HG02973 (cell line): ENCODE results near the gene NID1.
"Not testable (repeated sequence)": the region's sequence is repeated elsewhere in the genome, so short reads cannot be mapped to it uniquely, and the experiment has no call there.

Experiments used
- ATAC-seq: cut with Tn5 transposase; IDR thresholded peaks from one replicate; pipeline ENCODE4 v1.9.1; 2021; ENCODE audit warnings: moderate library complexity; ENCODE audit not compliant: unreplicated experiment

Gene NID1

DNA sequence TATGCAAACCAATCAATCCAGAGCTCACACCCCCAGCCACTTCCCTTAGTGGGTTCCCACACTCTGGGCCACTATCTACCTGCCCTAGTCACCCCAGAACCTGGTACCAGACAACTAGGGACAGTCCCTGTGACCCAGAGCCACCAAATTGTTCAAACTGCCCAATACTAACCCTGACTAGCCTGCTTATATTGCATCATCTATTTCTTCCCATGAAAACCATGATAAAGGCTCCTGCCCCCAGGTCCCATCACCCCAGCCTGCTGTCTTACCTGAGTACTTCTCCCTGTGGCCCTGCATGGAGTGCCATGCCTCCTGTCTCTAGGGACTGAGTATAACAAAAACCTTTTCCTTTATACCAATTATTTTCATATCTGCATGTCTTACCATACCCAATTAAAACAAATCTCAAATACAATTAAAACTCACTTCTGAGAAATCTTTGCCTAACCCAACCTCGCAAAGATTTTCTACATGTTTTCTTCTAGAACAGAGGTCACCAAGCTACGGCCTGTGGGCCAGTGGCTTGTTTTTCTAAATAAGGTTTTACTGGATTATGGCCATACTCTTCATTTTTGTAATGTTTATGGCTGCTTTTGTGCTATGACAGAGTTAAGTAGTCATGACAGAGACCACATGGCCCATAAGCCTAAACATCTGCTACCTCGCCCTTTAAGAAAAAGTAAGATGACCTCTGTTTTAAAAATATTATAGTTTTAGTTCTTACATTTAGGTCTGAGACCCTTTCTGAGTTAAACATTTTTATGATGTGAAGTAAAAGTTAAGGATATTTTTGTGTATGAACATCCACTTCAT lies 31.0 kb upstream of the NID1 start:
- ATAC-seq, result no peak

DNA sequence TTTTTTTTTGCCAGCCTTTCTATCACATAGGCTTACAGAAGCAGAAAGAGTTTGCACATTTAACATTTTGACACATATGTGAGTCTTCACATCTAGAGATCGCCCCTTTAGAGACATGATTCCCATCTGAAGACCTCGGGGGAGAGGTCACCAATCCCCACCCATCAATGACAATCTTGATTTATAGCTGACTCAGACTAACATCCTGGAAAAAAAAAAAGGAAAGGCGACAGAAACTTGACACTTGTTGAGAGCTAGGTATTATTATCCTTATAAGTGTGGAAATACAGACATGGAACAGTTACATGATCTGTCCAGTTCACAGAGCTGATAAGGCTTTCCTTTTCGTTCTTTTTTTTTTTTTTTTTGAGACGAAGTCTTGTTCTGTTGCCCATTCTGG lies 28.0 kb upstream of the NID1 start:
- ATAC-seq, result no peak

DNA sequence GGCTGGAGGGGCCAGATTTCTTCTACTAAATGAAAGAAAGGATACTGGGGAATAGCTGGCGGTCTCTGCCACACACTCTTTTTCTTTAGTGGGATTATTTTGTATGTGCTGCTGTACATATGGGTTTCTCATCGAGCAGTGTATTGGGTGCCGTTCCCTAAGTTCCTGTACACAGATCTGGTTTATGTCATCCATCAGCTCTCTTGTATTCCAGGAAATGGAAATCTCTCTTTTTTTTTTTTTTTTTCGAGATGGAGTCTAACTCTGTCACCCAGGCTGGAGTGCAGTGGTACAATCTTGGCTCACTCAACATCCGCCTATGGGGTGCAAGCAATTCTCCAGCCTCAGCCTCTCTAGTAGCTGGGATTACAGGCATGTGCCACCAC lies 27.0 kb upstream of the NID1 start:
- no peak for ATAC-seq

DNA sequence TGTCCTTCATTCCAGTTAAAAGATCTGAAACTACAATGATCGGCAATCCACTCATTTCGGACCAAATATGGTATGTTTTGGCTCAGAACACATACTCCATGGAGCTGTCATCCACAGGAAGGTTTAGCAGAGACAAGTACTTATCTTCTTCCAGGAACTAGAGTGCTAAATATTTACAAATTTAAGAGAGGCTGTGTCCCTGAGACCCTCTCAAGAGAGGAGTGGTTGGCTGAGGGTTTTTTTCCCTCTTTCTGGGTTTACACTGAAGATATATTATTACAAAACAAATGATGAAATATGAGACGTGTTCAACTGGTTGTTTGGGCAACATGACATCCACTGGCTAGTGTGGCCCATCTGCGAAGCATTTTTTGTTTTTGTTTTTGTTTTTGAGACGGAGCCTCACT lies 25.9 kb upstream of the NID1 start:
- ATAC-seq, result no peak

DNA sequence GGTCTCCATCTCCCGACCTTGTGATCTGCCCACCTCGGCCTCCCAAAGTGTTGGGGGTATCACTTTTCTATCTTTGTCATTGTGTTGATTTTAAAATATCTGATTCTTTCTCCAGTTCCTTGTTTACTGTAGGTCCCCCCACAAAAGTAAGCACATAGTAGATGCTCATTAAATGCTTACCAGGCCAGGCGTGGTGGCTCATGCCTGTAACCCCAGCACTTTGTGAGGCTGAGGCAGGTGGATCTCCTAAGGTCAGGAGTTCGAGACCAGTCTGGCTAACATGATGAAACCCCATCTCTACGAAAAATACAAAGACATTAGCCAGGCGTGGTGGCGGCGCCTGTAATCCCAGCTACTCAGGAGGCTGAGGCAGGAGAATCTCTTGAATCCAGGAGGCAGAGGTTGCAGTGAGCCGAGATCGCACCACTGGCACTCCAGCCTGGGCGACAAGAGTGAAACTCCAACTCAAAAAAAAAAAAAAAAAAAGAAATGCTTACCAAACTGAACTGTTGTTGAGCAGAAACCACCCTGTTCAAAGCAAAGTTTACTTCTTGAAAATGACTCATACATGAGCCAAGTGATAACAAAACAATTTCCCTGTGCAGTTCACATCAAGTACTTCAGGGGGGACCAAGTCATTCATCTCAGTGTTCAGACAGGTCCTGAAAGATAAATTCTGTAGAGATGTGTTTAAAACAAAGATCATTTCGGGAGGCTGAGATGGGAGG lies 24.3 kb upstream of the NID1 start:
- ATAC-seq, result no peak

DNA sequence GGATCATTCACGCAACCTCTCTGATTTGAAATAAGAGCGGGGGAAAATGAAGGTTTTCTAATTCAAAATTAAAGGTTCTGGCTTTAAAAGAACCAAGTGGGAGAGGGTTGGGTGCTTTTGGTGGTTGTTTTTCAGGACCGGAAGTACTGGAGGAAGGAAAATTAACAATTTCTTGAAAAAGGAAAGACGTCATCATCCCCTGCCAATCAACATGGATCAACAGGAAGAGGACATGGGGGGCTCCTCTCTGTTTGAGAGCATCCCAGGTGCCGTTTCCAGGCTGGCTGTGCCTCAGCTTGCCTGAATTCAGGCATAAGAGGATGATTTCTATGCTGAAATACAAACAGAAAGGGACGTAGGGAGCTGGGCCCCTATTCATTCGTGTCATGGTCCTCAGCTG lies 21.6 kb upstream of the NID1 start:
- no peak for ATAC-seq

DNA sequence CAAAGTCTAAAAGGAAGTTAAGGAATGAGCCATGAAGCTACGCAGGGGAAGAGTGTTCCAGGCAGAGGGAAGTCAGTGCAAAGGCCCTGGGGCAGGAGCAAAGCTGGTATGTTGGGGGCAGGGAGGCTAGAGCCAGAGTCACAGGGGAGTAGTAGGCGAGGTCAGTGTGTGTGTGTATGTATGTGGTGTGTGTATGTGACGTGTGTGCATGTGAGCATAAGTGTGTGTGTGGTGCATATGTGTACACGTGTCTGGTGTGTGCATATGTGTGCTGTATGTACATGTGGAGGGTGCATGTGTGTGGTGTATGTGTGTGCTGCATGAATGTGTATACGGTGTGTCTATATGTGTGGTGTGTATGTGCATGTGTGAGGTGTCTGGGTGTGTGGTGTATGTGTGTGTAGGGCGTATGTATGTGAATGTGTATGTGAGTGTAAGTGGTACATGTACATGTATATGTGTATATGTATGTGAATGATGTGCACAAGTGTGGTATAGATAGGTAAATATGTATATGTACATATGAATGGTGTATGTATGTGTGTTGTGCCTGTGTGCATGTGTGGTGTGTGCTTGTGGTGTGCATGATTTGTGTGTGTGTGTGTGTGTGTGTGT lies 20.8 kb upstream of the NID1 start:
- no peak for ATAC-seq

DNA sequence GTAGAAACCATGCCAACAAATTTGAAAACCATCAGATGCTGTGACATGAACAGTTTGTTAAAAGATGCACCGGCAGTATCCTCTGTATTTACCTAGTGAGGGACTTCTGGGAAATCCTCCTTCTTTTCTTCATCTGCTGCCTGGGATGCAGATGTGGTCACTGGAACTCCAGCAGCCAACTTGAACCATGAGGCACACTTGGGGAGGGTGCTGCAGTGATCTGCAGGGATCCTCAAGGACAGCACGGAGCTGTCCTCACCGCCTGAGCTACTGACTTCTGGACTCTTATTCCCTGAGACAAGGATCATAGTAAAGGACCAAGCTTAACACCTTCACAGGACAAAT lies 19.5 kb upstream of the NID1 start:
- no peak for ATAC-seq

DNA sequence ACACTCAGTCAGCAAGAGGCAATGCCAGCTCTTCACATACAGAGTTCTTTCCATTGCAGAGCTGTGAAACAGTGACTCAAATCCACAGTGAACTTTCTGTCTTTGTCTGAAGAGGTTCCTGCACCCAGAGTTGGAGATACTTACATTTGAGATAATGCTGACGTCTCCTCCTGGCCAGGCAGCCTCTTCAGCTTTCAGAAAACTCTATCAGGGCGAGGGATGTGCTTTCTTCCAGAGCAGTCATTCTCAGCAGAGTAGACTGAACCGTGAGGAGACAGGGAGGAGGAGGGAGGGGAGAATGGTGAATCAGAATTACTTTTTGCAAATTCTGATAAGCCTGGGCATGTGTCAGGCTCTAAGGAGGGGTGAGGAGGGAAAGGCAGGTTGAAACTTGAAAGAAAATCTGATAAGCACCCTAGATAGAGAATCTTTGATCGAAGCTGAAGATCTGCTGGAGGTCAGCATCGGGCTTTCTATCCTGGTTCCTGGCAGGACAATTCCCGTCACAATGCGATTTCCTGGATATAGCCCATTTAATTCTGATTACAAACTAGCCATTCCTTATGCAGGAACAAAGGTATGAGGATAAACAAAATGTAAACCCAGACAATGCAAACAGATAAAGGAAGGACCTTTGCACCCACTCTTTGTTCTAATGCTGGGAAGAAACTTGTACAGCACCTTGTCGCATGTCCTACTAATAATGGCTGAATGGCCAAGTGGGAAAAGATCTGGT lies 18.9 kb upstream of the NID1 start:
- ATAC-seq, result no peak

DNA sequence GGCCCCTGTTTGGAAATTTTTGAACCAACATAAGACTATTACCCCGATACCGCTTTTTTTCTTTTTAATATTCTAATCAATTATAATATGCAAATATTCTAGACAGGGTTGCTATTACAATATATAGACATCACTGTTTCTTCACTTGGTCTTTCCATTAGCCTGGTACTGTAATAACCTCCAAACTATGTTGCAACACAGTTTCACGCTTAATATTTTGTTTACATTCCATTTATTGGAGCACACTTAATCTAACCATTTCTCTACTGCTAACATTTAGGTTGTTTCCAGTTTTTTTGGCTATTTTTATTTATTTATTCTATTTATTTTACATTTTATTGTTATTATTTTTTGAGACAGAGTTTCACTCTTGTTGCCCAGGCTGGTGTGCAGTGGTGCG lies 17.6 kb upstream of the NID1 start:
- no peak for ATAC-seq

DNA sequence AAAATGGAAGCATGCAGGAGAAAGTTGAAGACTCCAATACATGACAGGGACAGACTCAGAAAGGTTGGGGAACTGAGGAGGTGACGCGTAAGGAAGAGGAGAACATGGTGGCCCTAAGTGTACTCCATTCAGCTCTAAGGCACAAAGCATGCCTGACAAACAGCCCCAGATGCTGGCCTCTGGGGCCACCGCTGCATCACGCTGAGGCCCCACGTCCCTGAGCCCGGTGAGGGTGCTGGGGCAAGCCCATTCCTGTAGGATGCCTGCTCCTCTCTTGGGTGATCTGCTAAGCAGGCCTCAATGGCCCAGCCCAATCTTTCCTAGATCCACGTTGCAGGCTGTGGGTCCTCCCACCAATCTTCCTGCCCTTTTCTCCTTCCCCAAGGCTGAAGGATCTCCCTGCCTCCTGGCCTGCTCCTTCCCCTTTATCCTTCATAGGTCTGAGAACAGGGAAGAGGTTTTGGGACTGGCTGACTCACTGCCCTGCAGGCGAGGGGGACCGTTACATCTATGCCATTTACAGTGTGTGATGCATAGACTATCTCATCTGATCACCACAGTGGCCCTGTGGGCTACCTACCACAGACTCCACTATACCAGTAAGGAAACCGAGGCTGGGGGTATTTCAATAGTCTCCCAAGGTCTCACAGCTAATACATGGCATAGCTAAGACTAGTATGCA lies 16.8 kb upstream of the NID1 start:
- no peak for ATAC-seq

DNA sequence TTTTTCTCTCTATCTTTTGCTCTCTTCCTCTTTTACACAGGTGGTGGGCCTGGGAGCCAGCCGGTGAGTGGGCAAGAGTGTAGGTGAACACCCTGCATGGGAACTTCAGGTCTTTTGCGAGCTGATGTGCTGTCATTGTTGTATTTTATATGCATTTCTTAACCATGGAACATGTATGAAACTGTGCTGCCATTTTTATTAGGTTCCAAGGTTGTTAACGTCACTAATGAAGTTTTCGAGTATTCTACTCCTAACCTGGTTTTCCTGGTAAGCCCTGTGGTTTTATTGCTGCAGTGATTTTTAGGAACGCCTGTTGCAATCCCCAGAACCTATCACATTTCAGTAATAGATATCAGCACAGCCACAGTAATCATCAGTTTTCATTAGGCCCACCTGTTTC lies 14.8 kb upstream of the NID1 start:
- ATAC-seq, result no peak

DNA sequence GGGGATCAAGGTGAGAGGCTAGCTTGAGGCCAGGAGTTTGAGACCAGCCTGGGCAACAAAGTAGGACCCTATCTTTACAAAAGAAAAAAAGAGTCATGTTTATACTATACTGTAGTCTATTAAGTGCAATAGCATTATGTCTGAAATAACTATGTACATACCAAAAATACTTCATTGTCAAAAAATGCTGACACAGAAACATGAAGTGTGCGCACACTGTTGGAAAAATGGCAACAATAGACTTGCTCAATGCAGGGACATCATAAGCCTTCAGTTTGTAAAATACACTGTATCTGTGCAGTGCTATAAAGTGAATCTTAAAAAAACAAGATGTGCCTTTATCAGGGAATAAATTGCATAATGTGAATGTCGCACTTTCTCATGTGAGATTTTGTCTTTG lies 14.1 kb upstream of the NID1 start:
- no peak for ATAC-seq

DNA sequence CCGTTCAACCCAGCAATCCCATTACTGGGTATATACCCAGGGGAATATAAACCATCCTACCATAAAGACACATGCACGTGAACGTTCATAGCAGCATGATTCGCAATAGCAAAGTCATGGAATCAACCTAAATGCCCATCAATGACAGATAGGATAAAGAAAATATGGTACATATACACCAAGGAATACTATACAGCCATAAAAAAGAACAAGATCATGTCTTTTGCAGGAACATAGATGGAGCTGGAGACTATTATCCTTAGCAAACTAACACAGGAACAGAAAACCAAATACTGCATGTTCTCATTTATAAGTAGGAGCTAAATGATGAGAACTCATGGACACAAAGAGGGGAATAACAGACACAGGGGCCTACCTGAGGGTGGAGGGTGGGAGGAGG lies 13.2 kb upstream of the NID1 start:
- not testable (repeated sequence) for ATAC-seq

DNA sequence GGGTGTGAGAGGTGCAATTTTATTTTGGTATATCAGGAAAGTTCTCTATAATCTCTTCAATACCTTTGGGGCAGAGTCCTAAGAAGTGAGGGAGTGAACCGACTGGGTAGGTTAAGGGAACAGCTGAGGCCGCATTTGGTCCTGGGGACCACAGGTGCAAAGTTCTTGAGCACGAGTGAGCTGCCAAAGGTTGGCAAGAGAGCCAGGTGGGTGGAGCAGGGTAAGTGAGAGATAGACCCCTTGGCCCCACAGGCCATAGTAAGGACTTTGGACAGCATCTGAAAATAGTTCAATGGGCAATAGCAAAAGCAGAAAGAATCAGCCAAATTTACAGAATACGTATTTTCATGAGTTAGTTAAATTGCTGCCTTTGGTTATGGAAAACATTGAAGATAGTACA lies 11.0 kb upstream of the NID1 start:
- no peak for ATAC-seq

DNA sequence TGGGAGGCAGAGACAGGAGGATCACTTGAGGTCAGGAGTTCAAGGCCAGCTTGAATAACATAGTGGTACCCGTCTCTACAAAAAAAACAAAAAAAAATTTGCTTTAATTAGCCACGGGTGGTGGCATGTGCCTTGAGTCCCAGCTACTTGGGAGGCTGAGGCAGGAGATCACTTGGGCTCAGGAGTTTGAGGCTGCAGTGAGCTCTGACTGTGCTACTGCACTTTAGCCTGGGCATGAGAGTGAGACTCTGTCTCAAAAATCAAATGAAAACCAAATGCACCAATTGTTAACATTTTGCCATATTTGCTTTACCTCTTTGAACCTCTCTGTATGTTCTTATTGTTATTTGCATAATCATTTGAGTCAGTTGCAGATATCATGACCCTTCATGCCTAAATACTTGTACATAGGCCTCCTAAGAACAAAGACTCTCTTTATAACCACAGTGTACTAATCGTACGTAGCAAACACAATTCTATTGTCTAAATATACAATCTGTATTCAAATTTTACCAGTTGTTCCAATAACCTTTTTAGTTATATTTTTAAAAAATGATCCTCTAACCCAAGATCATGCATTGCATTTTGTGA lies 8.5 kb upstream of the NID1 start:
- ATAC-seq, result no peak

DNA sequence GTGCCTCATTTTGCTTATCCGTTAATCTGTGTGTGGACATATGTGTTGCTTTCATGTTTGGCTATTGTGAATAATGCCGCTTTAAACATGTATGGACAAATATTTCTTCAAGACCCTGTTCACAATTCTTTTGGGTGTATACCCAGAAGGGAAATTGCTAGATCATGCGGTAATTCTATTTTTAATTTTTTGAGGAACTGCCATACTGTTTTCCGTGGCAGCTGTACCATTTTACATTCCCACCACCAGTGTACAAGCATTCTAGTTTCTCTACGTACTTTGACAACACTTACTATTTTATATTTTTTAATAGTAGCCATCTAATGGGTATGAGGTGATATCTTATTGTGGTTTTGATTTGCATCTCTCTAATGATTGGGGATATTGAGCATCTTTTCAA lies 7.1 kb upstream of the NID1 start:
- no peak for ATAC-seq

DNA sequence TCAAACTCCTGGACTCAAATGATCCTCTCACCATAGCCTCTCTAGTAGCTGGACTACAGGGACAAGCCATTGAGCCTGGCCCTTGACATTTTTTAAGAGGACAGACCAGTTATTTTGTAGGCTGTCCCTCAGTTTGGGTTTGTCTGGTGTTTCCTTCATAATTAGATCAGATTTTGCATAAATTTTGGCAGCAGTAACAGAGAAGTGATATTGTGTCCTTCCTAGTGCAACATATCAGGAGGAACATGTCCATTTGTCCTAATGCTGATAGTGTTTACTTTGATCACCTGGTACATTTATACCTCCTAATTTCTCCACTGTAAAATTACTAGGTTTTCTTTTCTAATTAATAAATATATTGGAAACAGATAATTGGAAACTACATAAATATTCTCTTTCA lies 5.9 kb upstream of the NID1 start:
- ATAC-seq, result no peak

DNA sequence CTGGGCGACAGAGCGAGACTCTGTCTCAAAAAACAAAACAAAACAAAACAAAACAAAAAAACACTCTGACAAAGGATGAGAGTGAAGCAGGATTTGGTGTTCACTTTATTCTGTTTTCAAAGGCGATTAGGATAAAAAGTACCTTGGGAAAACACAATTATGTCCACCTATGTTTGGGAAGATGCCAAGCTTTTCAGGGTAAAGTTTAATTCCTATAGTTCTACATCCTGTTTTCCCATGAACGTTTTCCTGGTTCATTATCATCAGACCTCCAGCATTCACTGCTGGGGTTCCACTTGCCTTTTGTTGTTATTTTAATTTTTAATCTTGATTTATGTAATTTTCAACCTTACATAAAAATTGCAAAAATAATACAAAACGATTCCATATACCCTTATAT lies 4.9 kb upstream of the NID1 start:
- ATAC-seq, result no peak

DNA sequence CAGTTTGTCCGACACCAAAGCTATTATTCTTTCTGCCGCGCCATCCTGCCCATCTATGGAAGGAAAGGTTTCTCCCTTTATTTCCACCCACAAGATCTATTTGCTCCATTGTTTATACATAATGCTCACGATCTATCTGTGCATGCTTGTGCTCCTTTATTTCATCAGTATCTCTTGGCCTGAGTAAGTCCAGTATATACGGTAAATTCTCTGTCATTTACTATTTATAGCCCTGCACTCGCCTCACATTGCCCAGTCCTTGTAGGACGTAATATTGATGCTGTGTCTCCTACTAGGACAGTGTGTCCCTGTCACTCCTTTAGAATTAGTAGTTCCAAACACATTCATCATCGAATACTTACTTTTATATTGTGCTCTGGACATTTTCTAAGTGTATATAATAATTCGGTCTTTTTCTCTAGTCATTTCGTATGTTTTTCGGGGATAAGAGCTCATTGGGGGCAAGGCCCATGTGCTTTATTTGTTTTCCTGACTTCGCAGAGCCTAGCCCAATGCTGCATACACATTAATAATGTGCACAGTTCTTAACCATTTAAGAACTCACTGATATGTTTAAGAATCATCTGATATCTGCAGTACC lies 3.1 kb upstream of the NID1 start:
- ATAC-seq, result no peak
